Measurements from ENCODE around the gene POLR3C. TPM values are rescaled to one million over a fixed set of nuclear protein-coding genes. Genes with fewer than 3 reads are reported as not detected.

POLR3C gene
- total RNA-seq, 1 experiment from 2014 or later, result 35.1 TPM

GRCh38 chr1:145824499-145824842 lies 471 bp downstream of the POLR3C start:
- peaks cover 19% of the 10 kb centered on the region for H3K36me3 ChIP-seq (ENCODE audit: control insufficient read depth, insufficient read depth, low read length)
- TF ChIP-seq CTCF (IDR thresholded peaks at IDR 0.05) (no peak), SIN3A (IDR thresholded peaks at IDR 0.05; ENCODE audit: borderline replicate concordance, insufficient read depth, low read depth, low read length) (no peak), POLR2AphosphoS5 (IDR thresholded peaks at IDR 0.05; ENCODE audit: low read depth, low read length) (no peak), REST (IDR thresholded peaks at IDR 0.05; ENCODE audit: insufficient read depth in 1 of 2, low read depth in 2 of 2, low read length in 1 of 2) (no peak), TCF7L2 (IDR thresholded peaks at IDR 0.05; ENCODE audit: low read depth, low read length) (no peak)
- H3K9me3 ChIP-seq (ENCODE audit: control insufficient read depth, insufficient read depth, low read depth, low read length), result no peaks in the 10 kb centered on the region
- ATAC-seq, result no peak
- no peak for DNase-seq (ENCODE audit: low read depth, low spot score)
- ChIA-PET CTCF (interaction anchor here (0.6 kb wide), 1 partner anchor 33 kb away, joined by 3 read pairs; no protein-coding TSS in a partner anchor), POLR2A (interaction anchor here (0.6 kb wide), 1 partner anchor 166 kb away, joined by 5 read pairs; no protein-coding TSS in a partner anchor)
- TSS peak; percentile 78 for BruUV-seq (replicated peaks)
- H3K4me1 ChIP-seq (ENCODE audit: control insufficient read depth, insufficient read depth, low read length), result peaks cover 11% of the 10 kb centered on the region; the same call in 1 of the 2 replicates
- in situ Hi-C loops (cut with HindIII; ENCODE audit: low pct_unique_long_range_greater_than_20kb, low sequenced_read_pairs), result no loop called here
- H3K27me3 ChIP-seq (ENCODE audit: control insufficient read depth, insufficient read depth, low read length), result no peaks in the 10 kb centered on the region
- H3K27ac ChIP-seq (ENCODE audit: low read length), result peak overlapping the region; percentile 99
- H3K4me3 ChIP-seq (ENCODE audit: low read depth in 2 of 2, low read length in 2 of 2), result peak overlapping the region; percentile 95 to 99
- intact Hi-C loops (cut with micrococcal nuclease; ENCODE audit: unreplicated experiment), result no loop called here

GRCh38 chr1:145826030-145826429 lies 2.0 kb downstream of the POLR3C start:
- ATAC-seq (no peak), DNase-seq (ENCODE audit: low read depth, low spot score) (no peak)
- TF ChIP-seq REST (IDR thresholded peaks at IDR 0.05; ENCODE audit: insufficient read depth in 1 of 2, low read depth in 2 of 2, low read length in 1 of 2) (no peak), SIN3A (IDR thresholded peaks at IDR 0.05; ENCODE audit: borderline replicate concordance, insufficient read depth, low read depth, low read length) (no peak), CTCF (IDR thresholded peaks at IDR 0.05) (no peak), TCF7L2 (IDR thresholded peaks at IDR 0.05; ENCODE audit: low read depth, low read length) (no peak), POLR2AphosphoS5 (IDR thresholded peaks at IDR 0.05; ENCODE audit: low read depth, low read length) (no peak)
- Histone ChIP-seq H3K27me3 (ENCODE audit: control insufficient read depth, insufficient read depth, low read length) (no peaks in the 10 kb centered on the region), H3K4me3 (ENCODE audit: low read depth in 2 of 2, low read length in 2 of 2) (no peak overlapping the region), H3K36me3 (ENCODE audit: control insufficient read depth, insufficient read depth, low read length) (peaks cover 22% of the 10 kb centered on the region), H3K27ac (ENCODE audit: low read length) (no peak overlapping the region), H3K4me1 (ENCODE audit: control insufficient read depth, insufficient read depth, low read length) (peaks cover 11% of the 10 kb centered on the region; the same call in 1 of the 2 replicates), H3K9me3 (ENCODE audit: control insufficient read depth, insufficient read depth, low read depth, low read length) (no peaks in the 10 kb centered on the region)
- ChIA-PET CTCF (interaction anchor here (0.6 kb wide), 1 partner anchor 21 kb away, joined by 5 read pairs; no protein-coding TSS in a partner anchor), POLR2A (interaction anchor here (0.7 kb wide), 1 partner anchor 74 kb away, joined by 3 read pairs; no protein-coding TSS in a partner anchor)
- BruUV-seq (replicated peaks), result no TSS peak
- in situ Hi-C loops (cut with HindIII; ENCODE audit: low pct_unique_long_range_greater_than_20kb, low sequenced_read_pairs), result no loop called here
- intact Hi-C loops (cut with micrococcal nuclease; ENCODE audit: unreplicated experiment), result no loop called here
